K562 (cell line): ENCODE data around the gene TNIK. TPM values are rescaled to one million over a fixed set of nuclear protein-coding genes. Genes with fewer than 3 reads are reported as not detected.

Experiments
- CBX8 ChIP-seq: fragments of 200-600 bp; sonication (generic); IDR thresholded peaks from 2 replicates; pipeline ENCODE4 v1.6.1; 2012; ENCODE audit warnings: borderline replicate concordance, mixed run types, low read depth, mild to moderate bottlenecking, moderate library complexity, mixed read lengths, low read length, control low read depth, inconsistent platforms; ENCODE audit not compliant: poor library complexity, severe bottlenecking; ENCODE audit errors: extremely low read depth
- HOXB6 ChIP-seq: fragments of 250-450 bp; sonication (Bioruptor Pico); IDR thresholded peaks from 2 replicates; pipeline ENCODE4 v1.5.1; 2022; ENCODE audit warnings: mild to moderate bottlenecking, borderline replicate concordance
- ZBTB11 ChIP-seq, 3 experiments: fragments of 200-800 bp in 1 of 3; fragments of 250-450 bp in 1 of 3; fragments of 450-650 bp in 1 of 3; sonication (Bioruptor Pico) in 1 of 3; sonication (Bioruptor generic) in 1 of 3; formaldehyde crosslinking in 1 of 3; IDR thresholded peaks; 2 replicates each; pipeline versions ENCODE4 v1.6.1 to v1.8.0; 2016 to 2022; ENCODE audit warnings: mild to moderate bottlenecking in 2 of 3, missing genetic modification characterization in 2 of 3, missing compliant biosample characterization in 1 of 3, moderate library complexity in 1 of 3
- polyA plus RNA-seq, 8 experiments: library from polyadenylated mRNA; depleted of rRNA in 4 of 8; stranded (reverse) in 5 of 8; unstranded in 3 of 8; fragments of >200 nt; fragmentation: Nextera tagmentation in 2 of 8; fragmentation: Illumina TruSeq in 1 of 8; extraction: Ambion mirVana in 2 of 8; extraction: Trizol in 1 of 8; gene quantifications; 2 replicates each; pipeline versions ENCODE4 v1.2.1 to v1.2.3, GENCODE V29; 2011 to 2014; ENCODE audit warnings: inconsistent platforms in 1 of 8, missing spikeins in 1 of 8
- total RNA-seq, 7 experiments: library from RNA; depleted of rRNA in 6 of 7; stranded (reverse); fragments of >200 nt in 6 of 7; fragmentation: Illumina TruSeq in 2 of 7; extraction: Trizol in 2 of 7; gene quantifications; 2 replicates each; pipeline versions ENCODE4 v1.2.1 to v1.2.3, GENCODE V29; 2011 to 2021; ENCODE audit warnings: low replicate concordance in 1 of 7
- TF ChIP-seq, protein P1 (sequence below): fragments of 450-650 bp; formaldehyde crosslinking; IDR thresholded peaks from 2 replicates; pipeline ENCODE4 v1.4.0; 2020; ENCODE audit warnings: mild to moderate bottlenecking, moderate library complexity

TNIK gene
- total and polyA plus RNA-seq, 9 of the 15 experiments (the other 6 are each of a cell fraction or from before 2014, with no cell fraction given) = 6.6 to 39.0 (median 24.7) TPM

DNA sequence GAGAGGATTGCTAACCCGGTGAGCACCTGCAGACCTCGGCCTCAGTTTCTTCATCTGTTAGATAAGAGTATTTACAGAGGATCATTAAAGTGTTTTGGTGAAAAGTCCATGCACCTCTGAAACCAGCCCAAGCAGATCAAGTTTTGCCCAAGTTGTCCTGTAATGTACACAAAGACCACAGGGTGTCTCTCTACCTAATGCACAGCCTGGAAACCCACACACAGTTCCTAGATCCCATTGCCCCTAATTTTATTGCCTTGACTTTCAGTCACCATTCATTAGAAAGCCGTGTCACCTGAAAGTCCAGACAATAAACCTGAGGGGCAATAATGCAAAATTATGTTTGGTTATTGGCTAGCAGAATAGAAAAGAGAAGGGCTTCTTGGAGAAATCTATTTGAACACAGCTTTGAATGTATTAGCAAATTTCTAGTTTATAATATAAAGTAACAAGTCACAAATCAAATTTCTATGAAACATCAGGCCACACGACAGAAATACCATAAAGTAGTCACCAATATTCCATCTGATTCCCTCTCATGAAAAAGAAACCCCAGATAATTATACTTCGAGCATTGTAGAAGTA lies 272.4 kb downstream of the TNIK start (continued):
- TF ChIP-seq CBX8 (no peak), ZBTB11 (CRISPR knock-in tag; IDR thresholded peaks at IDR 0.05) (no peak), HOXB6 (CRISPR knock-in tag) (no peak)
- TF ChIP-seq, protein P1, sequence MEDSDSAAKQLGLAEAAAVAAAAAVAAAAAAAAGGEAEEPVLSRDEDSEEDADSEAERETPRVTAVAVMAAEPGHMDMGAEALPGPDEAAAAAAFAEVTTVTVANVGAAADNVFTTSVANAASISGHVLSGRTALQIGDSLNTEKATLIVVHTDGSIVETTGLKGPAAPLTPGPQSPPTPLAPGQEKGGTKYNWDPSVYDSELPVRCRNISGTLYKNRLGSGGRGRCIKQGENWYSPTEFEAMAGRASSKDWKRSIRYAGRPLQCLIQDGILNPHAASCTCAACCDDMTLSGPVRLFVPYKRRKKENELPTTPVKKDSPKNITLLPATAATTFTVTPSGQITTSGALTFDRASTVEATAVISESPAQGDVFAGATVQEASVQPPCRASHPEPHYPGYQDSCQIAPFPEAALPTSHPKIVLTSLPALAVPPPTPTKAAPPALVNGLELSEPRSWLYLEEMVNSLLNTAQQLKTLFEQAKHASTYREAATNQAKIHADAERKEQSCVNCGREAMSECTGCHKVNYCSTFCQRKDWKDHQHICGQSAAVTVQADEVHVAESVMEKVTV (CRISPR knock-in tag) = peak; percentile 50; the same call in 1 of the 2 replicates
